GM19467 (cell line): ENCODE data around the gene AGBL4.

Experiments used
- ATAC-seq: cut with Tn5 transposase; IDR thresholded peaks from one replicate; pipeline ENCODE4 v1.9.1; 2021; ENCODE audit warnings: mild to moderate bottlenecking, moderate library complexity; ENCODE audit not compliant: unreplicated experiment

AGBL4 gene

DNA sequence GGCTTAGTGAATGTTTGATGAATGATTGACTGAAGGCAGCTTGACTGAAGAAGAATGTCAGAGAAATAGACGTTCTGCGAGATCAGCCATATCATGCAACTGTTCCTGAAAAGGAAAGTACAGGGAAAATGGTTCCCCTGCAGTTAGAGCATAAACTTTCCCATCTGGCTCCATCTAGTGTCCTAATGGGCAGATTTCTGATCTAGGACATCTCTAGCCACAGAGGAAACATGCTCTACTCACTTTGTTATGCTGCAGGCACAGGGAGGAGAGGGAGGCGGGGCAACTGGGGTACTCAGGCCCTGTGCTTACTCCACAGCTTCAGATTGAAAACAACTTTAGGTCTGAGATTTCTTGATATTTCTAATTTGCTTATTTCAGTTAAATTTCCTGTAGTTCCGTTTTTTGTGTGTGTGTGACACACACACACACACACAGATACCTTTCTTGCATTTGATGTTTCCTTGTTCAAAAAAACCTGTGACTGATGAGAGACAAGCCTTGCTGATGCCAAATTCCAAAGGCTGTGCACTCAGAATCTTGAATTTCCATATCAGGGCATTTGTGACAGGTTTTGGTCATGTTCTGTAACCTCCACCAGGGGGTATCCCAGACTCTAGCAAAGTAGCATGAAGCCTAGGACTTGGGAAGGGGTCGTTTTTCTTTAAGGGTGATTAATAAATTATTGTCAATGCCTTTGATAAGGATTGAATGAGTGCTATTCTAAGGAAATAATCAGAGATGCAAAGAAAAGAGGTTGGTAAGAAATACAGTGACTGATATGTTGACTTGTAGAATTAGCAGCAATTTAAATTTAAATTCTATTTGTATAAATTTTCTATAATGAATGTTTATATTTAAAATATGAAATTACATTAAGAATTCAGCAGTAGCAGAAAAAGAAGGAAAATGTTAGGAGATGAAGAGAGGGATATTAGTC is 1107.4 kb downstream of the AGBL4 start:
- no peak for ATAC-seq

GRCh38 chr1:48908606-48909005 is 1115.1 kb downstream of the AGBL4 start:
- ATAC-seq = no peak

DNA sequence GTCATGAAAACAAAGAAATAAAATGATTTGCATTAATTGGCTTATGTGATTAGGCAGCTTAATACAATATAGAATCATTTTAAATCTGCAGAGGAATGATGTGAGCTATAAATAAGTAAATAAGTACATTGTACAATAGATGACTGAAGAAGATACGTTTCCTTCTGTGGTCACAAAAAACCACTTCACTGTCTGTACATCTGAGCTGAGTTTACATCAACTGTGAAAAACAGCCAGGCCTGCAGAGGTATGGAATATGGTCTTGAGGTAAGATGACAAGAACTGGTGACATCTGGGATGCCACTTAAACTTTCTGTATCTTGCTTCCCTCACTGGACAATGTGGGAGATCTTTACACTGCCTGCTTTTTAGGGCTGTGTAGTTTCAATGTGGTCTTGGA is 1117.0 kb downstream of the AGBL4 start:
- no peak for ATAC-seq

- ATAC-seq = no peak
Measured at GRCh38 chr1:48906164-48906563, 1117.6 kb downstream of the AGBL4 start.

DNA sequence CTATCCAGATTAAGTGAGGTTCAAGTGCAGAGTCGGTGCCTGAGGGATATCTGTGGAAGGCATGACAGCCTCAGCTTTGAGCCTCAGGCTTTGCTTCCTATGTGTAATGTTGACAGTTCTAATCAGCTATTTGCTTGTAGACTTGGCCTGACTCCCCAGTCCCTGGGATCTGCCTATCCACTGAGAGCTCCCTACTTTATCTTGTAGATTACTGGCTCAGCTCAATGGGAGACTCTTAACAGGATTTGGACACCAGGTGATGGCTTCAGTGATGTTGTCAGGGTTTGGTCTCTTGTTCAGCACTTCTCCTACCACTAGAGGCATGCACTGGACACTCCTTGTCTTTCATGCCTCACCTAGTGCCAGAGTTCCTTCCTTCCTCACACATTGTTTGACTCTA is 1120.5 kb downstream of the AGBL4 start:
- ATAC-seq = no peak

DNA sequence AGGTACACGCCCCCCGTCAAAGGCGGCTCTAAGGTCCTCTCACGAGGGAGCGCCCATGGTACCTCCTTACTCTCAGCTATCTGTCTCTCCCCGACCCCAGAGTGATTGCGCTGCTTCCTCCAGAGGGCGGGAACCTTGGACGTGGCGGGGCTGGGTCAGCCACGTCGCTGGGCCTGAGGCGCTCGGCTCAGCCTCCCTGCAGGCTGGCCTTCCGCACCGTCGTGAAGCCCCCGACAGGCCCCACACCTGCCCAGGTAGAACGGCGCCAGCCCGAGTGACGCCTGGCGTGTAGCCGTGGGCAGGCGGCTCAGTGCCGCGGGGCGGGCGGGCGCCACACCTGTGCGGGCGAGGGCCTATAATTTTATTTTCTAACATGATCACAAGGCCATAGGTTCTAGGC is 1124.9 kb downstream of the AGBL4 start:
- no peak for ATAC-seq

DNA sequence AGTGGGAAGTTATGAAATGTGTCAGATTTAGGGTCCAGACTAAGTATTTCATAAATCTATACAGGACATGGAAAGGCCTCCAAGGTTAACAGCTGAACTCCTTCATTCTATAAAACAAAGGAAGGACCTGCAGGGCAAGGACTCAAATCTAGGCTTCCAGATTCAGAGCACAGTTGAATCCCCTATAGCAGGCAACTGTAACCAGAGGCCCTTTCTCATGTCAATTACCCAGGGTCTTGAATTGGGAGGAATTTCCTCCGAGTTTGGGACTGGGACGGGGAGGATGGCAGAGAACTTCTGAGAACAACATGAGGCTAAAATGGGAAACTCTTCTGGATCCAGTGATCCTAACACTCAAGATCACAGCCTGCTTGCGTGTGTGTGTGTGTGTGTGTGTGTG is 1134.1 kb downstream of the AGBL4 start:
- ATAC-seq = no peak

GRCh38 chr1:48889082-48889481 is 1134.7 kb downstream of the AGBL4 start:
- ATAC-seq = no peak

GRCh38 chr1:48887796-48888195 is 1136.0 kb downstream of the AGBL4 start:
- no peak for ATAC-seq

DNA sequence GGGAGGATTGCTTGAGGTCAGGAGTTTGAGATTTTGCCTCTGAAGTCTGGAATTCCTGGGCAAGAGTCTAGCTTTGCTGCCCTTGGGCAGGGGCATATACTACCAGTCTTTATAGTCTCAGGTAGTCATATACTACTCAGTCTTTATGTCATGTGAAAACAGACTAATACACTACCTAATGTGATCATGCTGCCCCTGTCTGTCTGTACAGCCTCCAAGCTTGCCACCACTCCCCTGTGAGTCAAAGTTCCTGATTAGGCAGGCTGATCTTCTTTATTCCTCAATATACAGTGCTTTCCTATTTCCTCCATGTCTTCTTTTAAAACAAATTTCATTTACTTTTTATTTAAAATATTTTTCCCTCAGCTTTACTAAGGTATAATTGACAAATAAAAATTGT is 1141.7 kb downstream of the AGBL4 start:
- no peak for ATAC-seq

DNA sequence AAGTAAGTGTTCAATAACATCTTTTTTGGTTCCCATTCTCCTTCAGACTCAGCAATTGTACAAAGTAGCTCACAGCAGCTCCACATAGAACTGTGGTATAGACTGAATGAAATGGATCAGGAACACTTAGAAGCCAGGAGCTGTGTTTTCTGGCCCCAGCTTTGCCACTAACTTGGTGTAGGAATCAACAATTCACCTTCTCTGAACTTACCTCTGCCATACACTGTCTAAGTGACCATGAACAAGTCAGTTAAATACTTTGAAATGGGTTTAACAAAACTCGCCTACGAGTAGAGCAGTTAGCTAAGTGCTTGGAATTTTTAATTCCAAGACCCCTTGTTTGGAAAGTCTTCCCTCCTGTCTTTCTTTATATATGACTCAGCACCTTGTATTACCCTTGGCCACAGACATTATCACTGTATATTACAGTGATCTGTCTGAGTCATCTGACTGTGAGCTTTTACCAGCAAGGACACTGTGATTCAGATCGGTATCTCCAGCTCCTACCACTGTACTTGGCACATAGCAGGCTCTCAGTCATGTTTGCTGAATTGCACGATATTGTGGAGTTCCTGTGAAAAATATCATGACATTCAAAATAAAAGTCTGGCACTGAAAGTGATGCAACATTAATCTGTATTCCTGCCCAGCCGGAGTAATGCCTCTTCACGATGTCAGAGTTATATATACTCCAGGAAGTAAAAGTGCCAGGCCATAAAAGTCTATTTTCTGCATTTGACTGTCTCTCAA is 1145.4 kb downstream of the AGBL4 start:
- no peak for ATAC-seq

DNA sequence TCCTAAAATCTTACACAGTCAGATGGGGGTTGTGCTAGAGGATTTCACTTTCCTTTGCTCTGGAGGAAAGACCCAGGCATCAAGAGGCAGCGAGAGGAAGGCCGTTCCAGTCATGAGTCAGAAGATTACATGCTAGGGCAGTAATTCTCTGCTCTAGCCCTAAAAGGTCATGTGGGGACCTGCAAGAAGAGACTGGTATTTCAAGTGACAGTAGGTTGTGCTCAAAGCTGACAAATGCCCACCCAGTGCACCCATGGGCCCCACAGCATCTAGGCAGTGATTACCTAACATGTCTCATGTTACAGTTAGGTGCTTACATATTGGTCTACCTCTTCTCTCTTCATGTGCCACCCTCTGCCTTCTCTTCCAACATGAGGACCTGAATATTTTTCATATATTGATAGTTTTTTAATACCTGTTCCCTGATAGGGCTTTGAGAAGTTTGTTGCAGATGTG is 1147.4 kb downstream of the AGBL4 start:
- no peak for ATAC-seq

GRCh38 chr1:48875552-48876329 is 1148.0 kb downstream of the AGBL4 start:
- ATAC-seq = no peak

GRCh38 chr1:48873944-48874343 is 1149.8 kb downstream of the AGBL4 start:
- no peak for ATAC-seq

DNA sequence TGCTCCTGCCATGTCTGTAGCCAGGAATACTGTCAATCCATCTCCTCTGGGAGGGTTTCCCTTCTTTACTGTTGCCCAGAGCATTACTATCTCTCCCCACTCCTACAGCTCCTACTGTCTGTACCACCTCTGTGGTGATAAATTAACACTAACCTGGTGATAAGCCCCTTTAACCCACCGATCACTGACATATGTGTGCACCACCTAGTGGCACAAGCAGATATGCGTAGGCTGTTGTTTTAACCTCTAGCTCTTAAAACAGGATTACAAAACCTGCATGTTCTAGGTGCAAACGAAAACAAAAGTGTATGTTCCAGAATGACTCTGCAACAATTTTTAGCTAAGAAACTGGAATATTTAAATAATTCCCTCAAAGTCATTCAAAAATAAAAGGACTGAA is 1153.2 kb downstream of the AGBL4 start:
- no peak for ATAC-seq

GRCh38 chr1:48869116-48869893 is 1154.4 kb downstream of the AGBL4 start:
- ATAC-seq = no peak

GRCh38 chr1:48864913-48865312 is 1158.8 kb downstream of the AGBL4 start:
- no peak for ATAC-seq

GRCh38 chr1:48859456-48859855 is 1164.3 kb downstream of the AGBL4 start:
- ATAC-seq = no peak

DNA sequence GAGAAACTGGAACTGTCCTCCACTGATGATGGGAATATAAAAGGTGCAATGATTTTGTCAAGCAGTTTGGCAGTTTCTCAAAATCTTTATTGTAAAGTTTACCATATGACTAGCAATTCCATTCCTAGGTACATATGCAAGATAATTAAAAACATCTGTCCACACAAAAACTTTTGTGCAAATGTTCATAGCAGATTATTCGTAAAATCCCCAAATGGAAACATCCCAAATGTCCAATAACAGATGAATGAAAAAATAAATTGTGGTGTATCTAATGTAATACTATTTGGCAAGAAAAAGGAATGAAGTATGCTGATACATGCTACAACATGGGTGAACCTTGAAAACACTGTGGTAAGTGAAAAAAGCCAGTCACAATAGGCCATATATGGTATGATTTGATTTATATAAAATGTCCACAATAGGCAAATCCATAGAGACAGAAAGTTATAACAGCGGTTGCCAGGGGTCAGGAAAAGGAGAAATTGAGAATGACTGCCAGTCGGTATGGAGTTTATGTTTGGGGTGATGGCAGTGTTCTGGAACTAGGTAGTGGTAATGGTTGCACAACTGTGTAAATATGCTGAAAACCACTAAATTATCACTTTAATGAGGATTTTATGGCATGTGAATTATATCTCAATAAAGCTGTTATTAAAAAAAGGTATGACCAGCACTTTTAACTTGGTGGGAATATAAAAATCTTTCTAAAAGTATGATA is 1165.4 kb downstream of the AGBL4 start:
- no peak for ATAC-seq

DNA sequence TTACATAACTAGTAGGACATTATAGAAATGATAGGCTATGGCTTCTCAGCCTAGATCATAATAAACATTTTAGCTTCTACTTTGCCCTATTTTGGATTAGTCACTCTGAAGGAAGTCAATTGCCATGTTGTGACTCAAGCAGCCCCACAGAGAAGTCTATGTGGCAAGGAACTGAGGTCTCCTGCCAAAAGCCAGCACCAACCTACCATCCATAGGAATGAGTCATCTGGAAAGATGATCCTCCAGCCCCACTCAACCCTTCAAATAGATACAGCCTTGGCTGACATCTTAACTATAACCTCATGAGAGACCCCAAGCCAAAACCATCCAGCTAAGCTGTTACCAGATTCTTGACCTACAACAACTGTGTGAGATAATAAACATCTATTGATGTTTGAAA is 1170.7 kb downstream of the AGBL4 start:
- no peak for ATAC-seq
